T-helper 2 cell (primary cell): ENCODE data around the gene CORIN.
A peak's percentile ranks its signal among the peaks of the same experiment; 100 is the strongest.

ENCODE experiments used
- DNase-seq, 5 experiments: peaks; one replicate each; pipeline versions ENCODE4 v3.0.0 to v3.0.0-alpha.2; 2012 to 2022
- total RNA-seq, 2 donors: gene quantifications; one replicate each; lab custom pipeline; 2026; lab: John Stamatoyannopoulos, UW

The CORIN gene
- total RNA-seq, result 0 to 0.67 reads per million in 2 donors

- DNase-seq, result no peak
These were observed at the start of gene CORIN for GRCh38 chr4:47837908-47838294. Gene CORIN (minus strand): TSS chr4:47838067. CDS start chr4:47837949, 118 bp downstream.

- DNase-seq, result no peak
These were observed 44.4 kb upstream of the CORIN start for GRCh38 chr4:47882228-47882627.

GRCh38 chr4:47879458-47879857, 41.6 kb upstream of the CORIN start:
- no peak for DNase-seq

GRCh38 chr4:47876784-47877546, 39.1 kb upstream of the CORIN start:
- DNase-seq, result no peak

- no peak for DNase-seq
These were observed 38.4 kb upstream of the CORIN start for GRCh38 chr4:47876310-47876709.

GRCh38 chr4:47873877-47874541, 36.1 kb upstream of the CORIN start:
- peak in 1 of 5 experiments; percentile 61 for DNase-seq

GRCh38 chr4:47863486-47863885, 25.6 kb upstream of the CORIN start:
- DNase-seq, result no peak

- no peak for DNase-seq
These were observed 24.4 kb upstream of the CORIN start for GRCh38 chr4:47862297-47862696.

- no peak for DNase-seq
These were observed 22.4 kb upstream of the CORIN start for GRCh38 chr4:47860305-47860704.

GRCh38 chr4:47858006-47858405, 20.1 kb upstream of the CORIN start:
- DNase-seq, result no peak

- DNase-seq, result no peak
These were observed 18.8 kb upstream of the CORIN start for GRCh38 chr4:47856713-47857112.

GRCh38 chr4:47855350-47855749, 17.5 kb upstream of the CORIN start:
- DNase-seq, result no peak

- DNase-seq, result no peak
These were observed 14.3 kb upstream of the CORIN start for GRCh38 chr4:47852136-47852535.

- DNase-seq, result no peak
These were observed 11.6 kb upstream of the CORIN start for GRCh38 chr4:47849466-47849865.

- DNase-seq, result no peak
These were observed 10.2 kb upstream of the CORIN start for GRCh38 chr4:47848041-47848440.

- no peak for DNase-seq
These were observed 5.1 kb upstream of the CORIN start for GRCh38 chr4:47842985-47843384.

- no peak for DNase-seq
These were observed 2.4 kb upstream of the CORIN start for GRCh38 chr4:47840291-47840690.

- DNase-seq, result peak in 4 of 5 experiments; percentile 9 to 78 (median 24)
These were observed 1.4 kb upstream of the CORIN start for GRCh38 chr4:47839259-47839658.

GRCh38 chr4:47838445-47838844, 578 bp upstream of the CORIN start:
- no peak for DNase-seq

GRCh38 chr4:47837094-47837907, 566 bp downstream of the CORIN start:
- DNase-seq, result peak; percentile 18 to 50 (median 19)

GRCh38 chr4:47836641-47837093, 1.2 kb downstream of the CORIN start:
- peak; percentile 20 to 56 (median 26) for DNase-seq

- no peak for DNase-seq
These were observed 2.4 kb downstream of the CORIN start for GRCh38 chr4:47835494-47835893.

GRCh38 chr4:47831026-47831679, 6.7 kb downstream of the CORIN start:
- DNase-seq, result no peak
